Osteocyte (in vitro differentiated cells): ENCODE results near the gene KLF13. TPM values are rescaled to one million over a fixed set of nuclear protein-coding genes. Genes with fewer than 3 reads are reported as not detected.
A peak's percentile ranks its signal among the peaks of the same experiment; 100 is the strongest.

ENCODE experiments used
- DNase-seq: peaks from one replicate; pipeline ENCODE4 v3.0.0; 2021; ENCODE audit warnings: mixed read lengths; ENCODE audit not compliant: unreplicated experiment; ENCODE audit errors: extremely low spot score
- H3K27ac Mint-ChIP-seq: one replicate; pipeline ENCODE4 v1.8.0; 2021; ENCODE audit warnings: mild to moderate bottlenecking, mixed read lengths; ENCODE audit not compliant: unreplicated experiment
- H3K27me3 Mint-ChIP-seq: one replicate; pipeline ENCODE4 v1.8.0; 2021; ENCODE audit warnings: mixed read lengths; ENCODE audit not compliant: unreplicated experiment
- H3K36me3 Mint-ChIP-seq: one replicate; pipeline ENCODE4 v1.8.0; 2021; ENCODE audit warnings: mixed read lengths; ENCODE audit not compliant: unreplicated experiment
- H3K4me1 Mint-ChIP-seq: one replicate; pipeline ENCODE4 v1.8.0; 2021; ENCODE audit warnings: mixed read lengths; ENCODE audit not compliant: unreplicated experiment
- H3K4me3 Mint-ChIP-seq: one replicate; pipeline ENCODE4 v1.8.0; 2021; ENCODE audit warnings: mild to moderate bottlenecking, moderate library complexity, mixed read lengths; ENCODE audit not compliant: unreplicated experiment
- H3K9me3 Mint-ChIP-seq: one replicate; pipeline ENCODE4 v1.8.0; 2021; ENCODE audit warnings: mixed read lengths; ENCODE audit not compliant: unreplicated experiment
- total RNA-seq: library from RNA; stranded (reverse); gene quantifications from 2 replicates; pipeline ENCODE4 v1.2.1, GENCODE V29; 2021
- TF ChIP-seq, protein P1 (sequence below): fragments of 200-600 bp; sonication (generic); IDR thresholded peaks from 2 replicates; pipeline ENCODE4 v1.5.0; 2021; ENCODE audit warnings: antibody characterized with exemption, mild to moderate bottlenecking, moderate library complexity

The KLF13 gene
- total RNA-seq, 1 donor from 2014 or later = 54.5 TPM

DNA sequence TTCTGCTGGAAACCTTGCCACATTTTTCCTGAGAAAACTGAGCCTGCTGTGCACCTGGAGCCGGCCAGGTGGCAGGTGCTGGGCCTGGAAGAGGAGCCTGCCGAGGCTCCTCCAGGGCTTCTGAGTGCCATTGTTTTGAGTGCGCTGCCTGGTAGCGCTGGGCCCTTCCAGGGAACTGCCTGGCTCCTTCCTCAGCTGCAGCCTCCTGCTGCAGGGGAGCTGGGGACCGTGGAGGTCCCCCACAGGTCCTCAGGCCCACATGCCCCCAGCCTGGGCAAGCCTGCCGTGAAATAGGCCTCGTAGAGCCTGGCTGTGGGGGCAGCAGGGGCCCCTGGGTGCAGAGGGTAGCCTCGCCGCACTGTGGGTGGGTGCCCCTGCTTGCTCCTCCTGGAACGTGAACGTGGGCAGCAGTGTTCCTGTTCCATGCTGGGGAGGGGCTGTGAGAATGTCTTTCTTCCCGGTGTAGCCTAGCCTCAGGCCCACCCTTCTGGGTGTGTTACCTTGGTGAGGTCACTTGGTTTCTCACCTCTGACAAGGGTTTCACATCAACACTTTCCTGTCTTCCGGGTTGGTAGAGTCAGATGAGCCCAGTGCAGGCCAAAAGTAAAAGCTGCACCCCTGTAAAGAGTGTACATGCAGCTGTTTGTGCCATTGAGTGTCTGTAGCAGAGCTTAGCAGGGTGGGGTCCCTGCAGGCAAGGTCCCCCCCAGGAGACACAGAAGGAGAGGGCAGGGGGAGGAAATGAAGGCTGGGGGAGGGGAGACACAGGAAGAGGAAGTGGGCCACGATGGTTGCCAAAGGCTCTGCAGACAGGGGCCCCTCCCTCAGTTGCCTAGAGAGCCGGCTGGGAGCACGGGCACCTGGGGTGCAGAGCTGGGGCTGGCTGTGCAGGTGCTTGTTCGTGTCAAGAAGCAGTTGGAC, 34.5 kb downstream of the KLF13 start:
- no peaks in the 10 kb centered on the region for H3K9me3 Mint-ChIP-seq
- no peaks in the 10 kb centered on the region for H3K27me3 Mint-ChIP-seq
- peaks cover 53% of the 10 kb centered on the region for H3K4me1 Mint-ChIP-seq
- TF ChIP-seq, protein P1, sequence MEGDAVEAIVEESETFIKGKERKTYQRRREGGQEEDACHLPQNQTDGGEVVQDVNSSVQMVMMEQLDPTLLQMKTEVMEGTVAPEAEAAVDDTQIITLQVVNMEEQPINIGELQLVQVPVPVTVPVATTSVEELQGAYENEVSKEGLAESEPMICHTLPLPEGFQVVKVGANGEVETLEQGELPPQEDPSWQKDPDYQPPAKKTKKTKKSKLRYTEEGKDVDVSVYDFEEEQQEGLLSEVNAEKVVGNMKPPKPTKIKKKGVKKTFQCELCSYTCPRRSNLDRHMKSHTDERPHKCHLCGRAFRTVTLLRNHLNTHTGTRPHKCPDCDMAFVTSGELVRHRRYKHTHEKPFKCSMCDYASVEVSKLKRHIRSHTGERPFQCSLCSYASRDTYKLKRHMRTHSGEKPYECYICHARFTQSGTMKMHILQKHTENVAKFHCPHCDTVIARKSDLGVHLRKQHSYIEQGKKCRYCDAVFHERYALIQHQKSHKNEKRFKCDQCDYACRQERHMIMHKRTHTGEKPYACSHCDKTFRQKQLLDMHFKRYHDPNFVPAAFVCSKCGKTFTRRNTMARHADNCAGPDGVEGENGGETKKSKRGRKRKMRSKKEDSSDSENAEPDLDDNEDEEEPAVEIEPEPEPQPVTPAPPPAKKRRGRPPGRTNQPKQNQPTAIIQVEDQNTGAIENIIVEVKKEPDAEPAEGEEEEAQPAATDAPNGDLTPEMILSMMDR = no peak
- DNase-seq = no peak
- peaks cover 3% of the 10 kb centered on the region for H3K36me3 Mint-ChIP-seq
- H3K4me3 Mint-ChIP-seq = no peak overlapping the region
- H3K27ac Mint-ChIP-seq = no peak overlapping the region

DNA sequence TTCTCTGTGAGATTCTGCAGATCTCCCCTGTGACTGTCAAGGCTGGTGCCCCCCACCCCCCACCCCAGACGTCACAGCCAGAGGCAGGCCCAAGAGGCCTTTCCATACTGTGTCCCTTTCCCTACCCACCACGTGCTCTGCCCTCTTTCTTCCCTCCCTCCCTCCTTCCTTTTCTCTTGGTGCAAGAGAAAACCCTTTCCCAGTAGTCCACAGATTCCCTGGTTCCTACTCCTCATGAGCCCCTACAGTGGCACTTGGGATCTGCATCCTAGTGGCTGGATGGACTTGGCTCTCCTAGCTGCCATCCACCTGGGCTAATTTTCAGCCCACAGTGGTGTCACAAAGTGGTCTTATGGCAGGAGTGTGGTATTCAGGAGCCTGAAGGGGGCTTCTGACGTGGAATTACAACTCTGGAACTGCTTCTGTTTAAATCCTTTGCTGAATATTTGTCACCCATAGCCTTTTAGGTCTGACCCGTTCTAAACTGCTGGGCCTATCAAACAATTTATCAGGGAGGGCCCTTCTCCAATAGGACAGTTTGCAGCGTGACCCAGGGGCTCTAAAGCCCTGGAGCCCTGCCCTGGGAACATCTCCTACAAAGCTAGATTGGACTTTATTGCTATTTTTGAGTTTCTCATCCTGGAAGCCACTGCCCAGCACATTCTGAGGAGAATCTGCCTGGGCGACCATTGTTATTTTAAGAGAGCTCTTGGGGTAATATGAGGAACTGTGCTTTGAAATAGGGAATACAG, 35.3 kb downstream of the KLF13 start:
- H3K9me3 Mint-ChIP-seq = no peaks in the 10 kb centered on the region
- no peaks in the 10 kb centered on the region for H3K27me3 Mint-ChIP-seq
- H3K4me1 Mint-ChIP-seq = peaks cover 57% of the 10 kb centered on the region
- TF ChIP-seq, protein P1 = no peak
- peaks cover 2% of the 10 kb centered on the region for H3K36me3 Mint-ChIP-seq
- no peak overlapping the region for H3K27ac Mint-ChIP-seq
- no peak for DNase-seq
- H3K4me3 Mint-ChIP-seq = no peak overlapping the region

DNA sequence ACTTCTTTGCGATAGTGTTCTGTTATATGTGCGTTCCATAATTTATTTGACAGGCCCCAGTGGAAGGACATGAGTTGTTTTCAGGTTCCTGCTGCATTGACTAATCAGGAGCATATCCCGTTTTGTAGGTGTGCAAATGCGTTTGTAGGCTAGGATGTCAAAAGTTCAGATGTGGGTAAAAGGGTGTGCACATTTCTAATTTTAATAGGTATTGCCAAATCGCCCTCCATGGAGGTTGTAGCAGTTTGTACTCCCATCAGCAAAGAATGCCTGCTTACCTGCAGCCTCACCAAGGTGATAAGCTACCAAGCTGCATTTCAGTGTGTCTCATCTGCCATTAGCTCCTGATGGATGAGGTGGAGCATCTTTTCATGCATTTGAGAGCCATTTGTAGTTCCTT, 36.3 kb downstream of the KLF13 start:
- no peak for DNase-seq

DNA sequence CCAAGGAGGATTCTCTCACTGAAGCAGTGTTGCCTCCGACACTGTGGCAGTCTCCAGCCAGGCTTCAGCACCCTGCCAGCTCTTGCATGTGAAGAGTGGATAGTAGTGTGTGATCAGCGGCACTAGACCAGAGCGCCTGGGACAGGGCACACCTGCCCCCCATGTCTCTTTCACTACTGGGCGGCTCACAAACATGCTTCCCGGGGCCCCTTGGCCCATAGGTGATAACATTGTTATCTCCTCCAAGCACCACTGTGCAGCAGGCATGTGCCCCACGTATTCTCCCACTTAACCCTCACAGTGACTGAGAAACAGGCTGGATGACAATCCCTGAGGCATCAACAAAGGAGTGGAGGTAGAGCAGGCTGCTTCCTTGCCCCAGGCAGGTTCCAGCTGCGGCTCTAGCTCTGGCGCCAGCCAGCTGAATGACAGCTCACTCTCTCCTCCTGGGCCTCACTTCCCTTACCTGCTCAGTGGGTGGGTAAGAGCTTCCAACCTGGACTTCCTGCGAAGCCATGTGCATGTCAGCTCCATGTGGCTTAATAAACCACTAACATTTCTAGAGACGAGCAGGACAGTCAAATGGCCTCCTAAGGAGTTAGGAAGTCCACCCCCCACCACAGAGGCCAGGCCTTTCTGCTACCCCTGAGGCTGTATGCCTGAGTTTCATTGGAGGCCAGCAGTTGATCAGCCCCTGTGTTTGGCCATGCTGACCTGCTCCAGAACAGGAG, 37.8 kb downstream of the KLF13 start:
- Mint-ChIP-seq H3K4me1 (peaks cover 50% of the 10 kb centered on the region), H3K27ac (no peak overlapping the region)

More for the DNA sequence above, 36.3 kb downstream of the KLF13 start:
- TF ChIP-seq, protein P1 = no peak
- Mint-ChIP-seq H3K4me3 (no peak overlapping the region), H3K36me3 (no peaks in the 10 kb centered on the region), H3K27me3 (no peaks in the 10 kb centered on the region), H3K4me1 (peaks cover 57% of the 10 kb centered on the region), H3K27ac (peak overlapping the region; percentile 1), H3K9me3 (no peaks in the 10 kb centered on the region)

More for the DNA sequence above, 37.8 kb downstream of the KLF13 start:
- Mint-ChIP-seq H3K27me3 (no peaks in the 10 kb centered on the region), H3K36me3 (no peaks in the 10 kb centered on the region), H3K4me3 (no peak overlapping the region), H3K9me3 (peaks cover 5% of the 10 kb centered on the region)
- DNase-seq = no peak
- TF ChIP-seq, protein P1 = no peak
